NB4 (cell line): Measurements from ENCODE around the gene KLHL26.

ENCODE experiments used
- DNase-seq: peaks from one replicate; pipeline ENCODE4 v3.0.0; 2010; ENCODE audit warnings: low read depth
- H3K4me3 ChIP-seq: one replicate; pipeline ENCODE4 v1.5.1; 2011; ENCODE audit warnings: mild to moderate bottlenecking, low read depth, low read length, moderate library complexity
- CTCF ChIP-seq: IDR thresholded peaks from one replicate; pipeline ENCODE4 v1.5.1; 2012; ENCODE audit warnings: low read depth, low read length
- MAX ChIP-seq: IDR thresholded peaks from 2 replicates; pipeline ENCODE4 v1.6.1; 2011; ENCODE audit warnings: low read depth, low read length
- MYC ChIP-seq: IDR thresholded peaks from 2 replicates; pipeline ENCODE4 v1.6.1; 2011; ENCODE audit warnings: low read depth, low read length
- POLR2A ChIP-seq: IDR thresholded peaks from 2 replicates; pipeline ENCODE4 v1.6.1; 2011; ENCODE audit warnings: mild to moderate bottlenecking; ENCODE audit not compliant: insufficient read length; ENCODE audit errors: extremely low read depth

KLHL26 gene

GRCh38 chr19:18610556-18611326 is 26.1 kb upstream of the KLHL26 start:
- no peak overlapping the region for H3K4me3 ChIP-seq
- DNase-seq: no peak
- no peak for TF ChIP-seq MAX
- no peak for TF ChIP-seq MYC
- TF ChIP-seq POLR2A: no peak
- TF ChIP-seq CTCF: no peak

- no peak for DNase-seq
- no peak overlapping the region for H3K4me3 ChIP-seq
- TF ChIP-seq CTCF: no peak
- TF ChIP-seq MAX: no peak
- TF ChIP-seq POLR2A: no peak
- TF ChIP-seq MYC: no peak
Observed at GRCh38 chr19:18611327-18612050, 25.3 kb upstream of the KLHL26 start.

- TF ChIP-seq POLR2A (no peak), CTCF (no peak), MAX (no peak), MYC (no peak)
- no peak for DNase-seq
- no peak overlapping the region for H3K4me3 ChIP-seq
Observed at GRCh38 chr19:18612051-18612771, 24.6 kb upstream of the KLHL26 start.

- no peak for DNase-seq
- TF ChIP-seq POLR2A: no peak
- TF ChIP-seq CTCF: no peak
- TF ChIP-seq MYC: no peak
- no peak for TF ChIP-seq MAX
- no peak within 1 kb of the TSS for H3K4me3 ChIP-seq
Observed at GRCh38 chr19:18612772-18613588, 23.8 kb upstream of the KLHL26 start, which contains the start of gene TMEM59L. TSS of gene TMEM59L (plus strand) at chr19:18612870. CDS start at chr19:18612959, 89 bp downstream.

GRCh38 chr19:18613589-18614234 is 23.1 kb upstream of the KLHL26 start:
- no peak overlapping the region for H3K4me3 ChIP-seq
- TF ChIP-seq MAX (no peak), POLR2A (no peak), MYC (no peak), CTCF (no peak)
- no peak for DNase-seq
